ENCODE measurements around the gene MKRN2. TPM values are rescaled to one million over a fixed set of nuclear protein-coding genes. Genes with fewer than 3 reads are reported as not detected.

Gene MKRN2
- total RNA-seq, 6 donors from 2014 or later: 15.7 to 33.3 (median 23.4) TPM

- WGBS, 2 donors: 96 to 100% methylated on average over 2 of the region's 2 CpGs
- TF ChIP-seq CTCF (IDR thresholded peaks at IDR 0.05) (no peak), EP300 (IDR thresholded peaks at IDR 0.05) (no peak), POLR2AphosphoS5 (IDR thresholded peaks at IDR 0.05) (no peak), POLR2A (IDR thresholded peaks at IDR 0.05) (no peak)
- peaks cover 0 to 9% (median 4%) of the 10 kb centered on the region in 4 donors for H3K36me3 ChIP-seq
These were observed 35.9 kb upstream of the MKRN2 start for GRCh38 chr3:12521010-12521409.

GRCh38 chr3:12522721-12523120 is 34.2 kb upstream of the MKRN2 start:
- no peaks in the 10 kb centered on the region for H3K27me3 ChIP-seq
- peaks cover 3 to 20% (median 8%) of the 10 kb centered on the region in 4 donors for H3K36me3 ChIP-seq
- peak in 1 of 2 donors; percentile 55 for ATAC-seq (ENCODE audit: low FRiP score in 2 of 2)
- DNase-seq: peak in 1 of 2 donors; percentile 74
- no peak overlapping the region for H3K27ac ChIP-seq
- H3K9me3 ChIP-seq: no peaks in the 10 kb centered on the region
- no peak for TF ChIP-seq EP300 (IDR thresholded peaks at IDR 0.05)
- peak in 2 of 6 experiments; percentile 7 for TF ChIP-seq CTCF (IDR thresholded peaks at IDR 0.05)
- no peak overlapping the region for H3K4me3 ChIP-seq
- WGBS, 2 donors: 71 to 80% methylated on average over 1 of the region's 1 CpG
- peaks cover 0 to 9% (median 0%) of the 10 kb centered on the region in 4 donors for H3K4me1 ChIP-seq

More at GRCh38 chr3:12521010-12521409, 35.9 kb upstream of the MKRN2 start:
- no peak for DNase-seq
- H3K27ac ChIP-seq: no peak overlapping the region
- ATAC-seq (ENCODE audit: low FRiP score in 2 of 2): no peak
- no peaks in the 10 kb centered on the region for H3K27me3 ChIP-seq
- H3K4me3 ChIP-seq: no peak overlapping the region
- peaks cover 0 to 9% (median 0%) of the 10 kb centered on the region in 4 donors for H3K4me1 ChIP-seq
- H3K9me3 ChIP-seq: no peaks in the 10 kb centered on the region

DNA sequence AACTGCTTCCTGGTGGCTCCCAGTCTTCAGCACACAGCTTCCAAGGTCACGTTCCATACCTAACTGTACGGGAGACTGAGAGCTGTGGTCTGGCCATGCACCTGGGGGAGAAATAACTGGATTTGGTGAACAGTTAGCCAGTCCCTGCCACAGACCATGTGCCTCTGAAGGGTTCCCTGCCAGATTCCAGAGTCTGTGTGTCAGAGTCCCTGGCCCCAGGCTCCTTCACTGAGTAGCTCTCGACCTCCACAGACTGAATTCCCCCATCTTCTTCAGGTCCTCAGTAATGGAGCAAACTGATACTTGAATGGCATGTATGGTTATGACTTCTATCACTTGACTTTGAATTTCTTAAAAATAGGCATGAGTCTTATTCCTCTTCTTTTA is 29.1 kb upstream of the MKRN2 start:
- Histone ChIP-seq H3K4me3 (no peak overlapping the region), H3K4me1 (no peaks in the 10 kb centered on the region), H3K9me3 (no peaks in the 10 kb centered on the region), H3K27ac (no peak overlapping the region), H3K36me3 (peaks cover 5 to 41% (median 18%) of the 10 kb centered on the region in 4 donors), H3K27me3 (no peaks in the 10 kb centered on the region)
- WGBS, 2 donors: 89 to 100% methylated on average over 1 to 3 of the region's 3 CpGs
- ATAC-seq (ENCODE audit: low FRiP score in 2 of 2) (no peak), DNase-seq (no peak)
- TF ChIP-seq CTCF (IDR thresholded peaks at IDR 0.05) (no peak), POLR2A (IDR thresholded peaks at IDR 0.05) (no peak), EP300 (IDR thresholded peaks at IDR 0.05) (no peak), POLR2AphosphoS5 (IDR thresholded peaks at IDR 0.05) (no peak)

DNA sequence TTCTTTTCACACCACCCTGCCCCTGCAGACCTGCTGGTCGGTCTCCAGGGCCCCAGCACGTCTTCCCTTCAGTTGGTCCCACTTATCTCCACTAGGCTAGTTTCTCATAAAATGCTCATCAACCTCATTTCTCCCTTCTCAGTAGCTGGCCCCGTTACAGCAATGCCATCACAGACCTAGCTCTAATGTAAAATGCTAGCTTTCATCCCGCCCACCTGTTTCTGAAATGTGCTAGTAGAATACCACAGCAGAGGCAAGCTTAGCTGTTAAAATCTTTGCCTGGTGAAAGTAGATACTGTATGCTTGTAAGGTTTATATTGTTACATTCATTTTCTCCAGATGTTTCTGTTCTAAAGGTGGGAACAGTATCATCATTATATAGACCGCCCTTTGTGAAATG is 24.7 kb upstream of the MKRN2 start:
- no peak overlapping the region for H3K27ac ChIP-seq
- no peaks in the 10 kb centered on the region for H3K9me3 ChIP-seq
- TF ChIP-seq CTCF (IDR thresholded peaks at IDR 0.05) (no peak), POLR2AphosphoS5 (IDR thresholded peaks at IDR 0.05) (no peak), EP300 (IDR thresholded peaks at IDR 0.05) (no peak), POLR2A (IDR thresholded peaks at IDR 0.05) (no peak)
- H3K4me3 ChIP-seq: no peak overlapping the region
- peaks cover 5 to 41% (median 13%) of the 10 kb centered on the region in 4 donors for H3K36me3 ChIP-seq
- WGBS, 2 donors: 96 to 98% methylated on average over 5 of the region's 5 CpGs
- H3K4me1 ChIP-seq: no peaks in the 10 kb centered on the region
- H3K27me3 ChIP-seq: no peaks in the 10 kb centered on the region
- DNase-seq (no peak), ATAC-seq (ENCODE audit: low FRiP score in 2 of 2) (no peak)

GRCh38 chr3:12536423-12536822 is 20.5 kb upstream of the MKRN2 start:
- no peaks in the 10 kb centered on the region for H3K27me3 ChIP-seq
- 88 to 94% methylated on average over 6 of the region's 6 CpGs for WGBS, 2 donors
- H3K27ac ChIP-seq: no peak overlapping the region
- H3K4me1 ChIP-seq: no peaks in the 10 kb centered on the region
- TF ChIP-seq CTCF (IDR thresholded peaks at IDR 0.05) (no peak), EP300 (IDR thresholded peaks at IDR 0.05) (no peak), POLR2AphosphoS5 (IDR thresholded peaks at IDR 0.05) (no peak), POLR2A (IDR thresholded peaks at IDR 0.05) (no peak)
- DNase-seq: no peak
- no peaks in the 10 kb centered on the region for H3K9me3 ChIP-seq
- H3K4me3 ChIP-seq: no peak overlapping the region
- peaks cover 0 to 30% (median 6%) of the 10 kb centered on the region in 4 donors for H3K36me3 ChIP-seq
- ATAC-seq (ENCODE audit: low FRiP score in 2 of 2): no peak
